Astrocyte (in vitro differentiated cells and primary cell): ENCODE measurements around the gene SLX1A.
"Not testable (repeated sequence)": the region's sequence is repeated elsewhere in the genome, so short reads cannot be mapped to it uniquely, and the experiment has no call there.

Experiments
- EZH2 ChIP-seq: IDR thresholded peaks from 2 replicates; pipeline ENCODE4 v1.6.1; 2012; ENCODE audit warnings: mild to moderate bottlenecking, low read length, inconsistent platforms; ENCODE audit not compliant: insufficient read depth
- TF ChIP-seq, protein P1 (sequence below): IDR thresholded peaks from 2 replicates; pipeline ENCODE4 v1.5.1; 2011; ENCODE audit warnings: low read depth, mild to moderate bottlenecking, inconsistent platforms, low read length, moderate library complexity; ENCODE audit not compliant: insufficient read depth

- TF ChIP-seq, protein P1, sequence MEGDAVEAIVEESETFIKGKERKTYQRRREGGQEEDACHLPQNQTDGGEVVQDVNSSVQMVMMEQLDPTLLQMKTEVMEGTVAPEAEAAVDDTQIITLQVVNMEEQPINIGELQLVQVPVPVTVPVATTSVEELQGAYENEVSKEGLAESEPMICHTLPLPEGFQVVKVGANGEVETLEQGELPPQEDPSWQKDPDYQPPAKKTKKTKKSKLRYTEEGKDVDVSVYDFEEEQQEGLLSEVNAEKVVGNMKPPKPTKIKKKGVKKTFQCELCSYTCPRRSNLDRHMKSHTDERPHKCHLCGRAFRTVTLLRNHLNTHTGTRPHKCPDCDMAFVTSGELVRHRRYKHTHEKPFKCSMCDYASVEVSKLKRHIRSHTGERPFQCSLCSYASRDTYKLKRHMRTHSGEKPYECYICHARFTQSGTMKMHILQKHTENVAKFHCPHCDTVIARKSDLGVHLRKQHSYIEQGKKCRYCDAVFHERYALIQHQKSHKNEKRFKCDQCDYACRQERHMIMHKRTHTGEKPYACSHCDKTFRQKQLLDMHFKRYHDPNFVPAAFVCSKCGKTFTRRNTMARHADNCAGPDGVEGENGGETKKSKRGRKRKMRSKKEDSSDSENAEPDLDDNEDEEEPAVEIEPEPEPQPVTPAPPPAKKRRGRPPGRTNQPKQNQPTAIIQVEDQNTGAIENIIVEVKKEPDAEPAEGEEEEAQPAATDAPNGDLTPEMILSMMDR = not testable (repeated sequence)
- not testable (repeated sequence) for TF ChIP-seq EZH2
Measured at GRCh38 chr16:30206252-30206651, 12.6 kb downstream of the SLX1A start.
